GM21360 (cell line): ENCODE results near the gene DEFB124.
"Not testable (repeated sequence)": the region's sequence is repeated elsewhere in the genome, so short reads cannot be mapped to it uniquely, and the experiment has no call there.

Experiments
- ATAC-seq: cut with Tn5 transposase; IDR thresholded peaks from one replicate; pipeline ENCODE4 v1.9.1; 2021; ENCODE audit warnings: mild to moderate bottlenecking, moderate library complexity; ENCODE audit not compliant: unreplicated experiment

Gene DEFB124

GRCh38 chr20:31427576-31427975 is 47.4 kb downstream of the DEFB124 start:
- ATAC-seq = not testable (repeated sequence)

DNA sequence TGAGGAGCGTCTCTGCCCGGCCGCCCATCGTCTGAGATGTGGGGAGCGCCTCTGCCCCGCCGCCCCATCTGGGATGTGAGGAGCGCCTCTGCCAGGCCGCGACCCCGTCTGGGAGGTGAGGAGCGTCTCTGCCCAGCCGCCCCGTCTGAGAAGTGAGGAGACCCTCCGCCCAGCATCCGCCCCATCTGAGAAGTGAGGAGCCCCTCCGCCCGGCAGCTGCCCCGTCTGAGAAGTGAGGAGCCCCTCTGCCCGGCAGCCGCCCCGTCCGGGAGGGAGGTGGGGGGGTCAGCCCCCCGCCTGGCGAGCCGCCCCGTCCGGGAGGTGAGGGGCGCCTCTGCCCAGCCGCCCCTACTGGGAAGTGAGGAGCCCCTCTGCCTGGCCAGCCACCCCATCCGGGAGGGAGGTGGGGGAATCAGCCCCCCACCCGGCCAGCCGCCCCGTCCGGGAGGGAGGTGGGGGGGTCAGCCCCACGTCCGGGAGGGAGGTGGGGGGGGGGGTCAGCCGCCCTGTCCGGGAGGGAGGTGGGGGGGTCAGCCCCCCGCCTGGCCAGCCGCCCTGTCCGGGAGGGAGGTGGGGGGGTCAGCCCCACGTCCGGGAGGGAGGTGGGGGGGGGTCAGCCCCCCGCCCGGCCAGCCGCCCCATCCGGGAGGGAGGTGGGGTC is 47.9 kb downstream of the DEFB124 start:
- ATAC-seq = not testable (repeated sequence)

- no peak for ATAC-seq
These were observed 49.1 kb downstream of the DEFB124 start for GRCh38 chr20:31425797-31426196.

GRCh38 chr20:31418307-31418706 is 56.6 kb downstream of the DEFB124 start:
- ATAC-seq = no peak

DNA sequence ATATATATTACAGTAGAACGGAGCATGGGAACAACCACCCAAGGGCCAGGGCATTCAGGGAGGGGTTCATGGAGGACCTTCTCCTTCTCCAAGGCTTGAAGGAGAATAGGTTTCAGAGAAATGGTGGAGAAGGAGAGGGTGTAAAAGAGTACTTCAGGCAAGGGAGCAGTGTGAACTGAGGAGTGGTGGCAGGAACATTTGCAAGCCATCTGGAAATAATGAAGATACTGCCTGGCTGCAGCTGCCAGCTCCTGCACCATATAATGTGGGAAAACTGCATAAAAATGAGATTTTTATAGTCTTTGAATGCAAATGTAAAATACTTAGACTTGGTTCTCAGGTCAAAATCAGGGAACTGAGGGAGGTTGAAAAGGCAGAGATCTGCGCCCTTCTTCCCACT is 59.3 kb downstream of the DEFB124 start:
- no peak for ATAC-seq
